ENCODE data around the gene SLC49A3.

The SLC49A3 gene

DNA sequence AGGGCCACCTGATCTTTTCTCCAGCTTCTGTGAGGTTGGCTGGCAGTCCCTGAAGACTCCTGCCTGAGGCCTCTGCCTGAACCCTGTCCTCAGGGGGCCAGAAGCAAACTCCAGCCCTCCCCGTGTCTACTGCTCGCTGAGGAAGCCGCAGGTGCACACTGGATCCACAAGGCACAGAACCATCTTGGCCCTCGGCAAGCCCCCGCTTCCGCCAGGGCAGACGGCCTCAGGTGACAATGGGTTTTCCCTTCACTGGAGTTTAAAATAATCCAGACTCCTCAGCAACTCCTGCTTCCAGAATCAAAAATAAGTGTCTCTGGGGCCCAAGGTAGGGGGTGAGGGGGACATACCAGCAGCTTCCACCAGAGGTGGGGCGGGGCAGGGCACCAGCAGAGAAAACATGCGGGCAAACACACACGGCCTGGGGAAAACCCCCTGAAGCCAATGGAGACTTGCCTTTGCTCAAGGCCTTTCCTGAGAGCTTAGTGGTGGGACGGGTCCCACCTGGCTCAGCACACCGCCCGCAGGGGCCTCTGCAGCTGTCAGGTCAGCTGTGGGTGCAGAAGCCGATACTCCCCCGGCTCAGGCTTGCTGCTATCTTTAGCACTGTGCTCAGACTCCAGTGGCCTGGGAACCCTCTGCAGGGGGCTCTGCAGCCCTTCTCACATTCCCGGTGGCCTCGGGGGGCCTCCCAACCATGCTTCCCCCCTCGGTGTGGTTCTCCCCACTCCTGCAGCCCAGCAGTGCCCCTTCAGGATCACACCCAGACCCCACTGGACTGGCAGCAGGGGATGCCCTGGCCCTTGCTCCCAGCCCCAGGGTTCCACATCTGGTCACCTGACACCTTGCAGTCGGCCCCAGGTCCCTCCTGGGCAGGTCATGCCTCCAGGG lies 12.7 kb downstream of the SLC49A3 start:
- peaks cover 35% of the 10 kb centered on the region for H3F3A ChIP-seq (ENCODE audit: insufficient read depth)
- H3K9me2 ChIP-seq (replicated peaks; ENCODE audit: insufficient read depth, low read length), result no peaks in the 10 kb centered on the region
- no peak overlapping the region for H2AFZ ChIP-seq (ENCODE audit: low read depth, low read length, severe bottlenecking)
- peak overlapping the region; percentile 69 for H3K4me2 ChIP-seq (ENCODE audit: low read depth, low read length, poor library complexity, severe bottlenecking)
- H3K9ac ChIP-seq (ENCODE audit: low read length), result peak overlapping the region; percentile 89
- H4K20me1 ChIP-seq (ENCODE audit: low read depth, low read length), result no peaks in the 10 kb centered on the region
- peaks cover 14% of the 10 kb centered on the region for H3K79me2 ChIP-seq (ENCODE audit: insufficient read depth, low read length)
- TF ChIP-seq EZH2phosphoT487 (conservative IDR thresholded peaks at IDR 0.05; ENCODE audit: low read length), result no peak
- TF ChIP-seq, protein P1, sequence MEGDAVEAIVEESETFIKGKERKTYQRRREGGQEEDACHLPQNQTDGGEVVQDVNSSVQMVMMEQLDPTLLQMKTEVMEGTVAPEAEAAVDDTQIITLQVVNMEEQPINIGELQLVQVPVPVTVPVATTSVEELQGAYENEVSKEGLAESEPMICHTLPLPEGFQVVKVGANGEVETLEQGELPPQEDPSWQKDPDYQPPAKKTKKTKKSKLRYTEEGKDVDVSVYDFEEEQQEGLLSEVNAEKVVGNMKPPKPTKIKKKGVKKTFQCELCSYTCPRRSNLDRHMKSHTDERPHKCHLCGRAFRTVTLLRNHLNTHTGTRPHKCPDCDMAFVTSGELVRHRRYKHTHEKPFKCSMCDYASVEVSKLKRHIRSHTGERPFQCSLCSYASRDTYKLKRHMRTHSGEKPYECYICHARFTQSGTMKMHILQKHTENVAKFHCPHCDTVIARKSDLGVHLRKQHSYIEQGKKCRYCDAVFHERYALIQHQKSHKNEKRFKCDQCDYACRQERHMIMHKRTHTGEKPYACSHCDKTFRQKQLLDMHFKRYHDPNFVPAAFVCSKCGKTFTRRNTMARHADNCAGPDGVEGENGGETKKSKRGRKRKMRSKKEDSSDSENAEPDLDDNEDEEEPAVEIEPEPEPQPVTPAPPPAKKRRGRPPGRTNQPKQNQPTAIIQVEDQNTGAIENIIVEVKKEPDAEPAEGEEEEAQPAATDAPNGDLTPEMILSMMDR (IDR thresholded peaks at IDR 0.05; ENCODE audit: insufficient read depth, low read length, poor library complexity, severe bottlenecking), result no peak
- peak overlapping the region; percentile 98 for H3K27ac ChIP-seq (ENCODE audit: low read depth, low read length)
- H3K36me3 ChIP-seq (ENCODE audit: low read length), result no peaks in the 10 kb centered on the region
- H3K27me3 ChIP-seq (ENCODE audit: low read length), result no peaks in the 10 kb centered on the region
- H3K9me3 ChIP-seq (ENCODE audit: insufficient read depth, low read length), result no peaks in the 10 kb centered on the region
- peak overlapping the region; percentile 68 for H3K4me3 ChIP-seq (ENCODE audit: insufficient read depth, low read length, poor library complexity, severe bottlenecking)

DNA sequence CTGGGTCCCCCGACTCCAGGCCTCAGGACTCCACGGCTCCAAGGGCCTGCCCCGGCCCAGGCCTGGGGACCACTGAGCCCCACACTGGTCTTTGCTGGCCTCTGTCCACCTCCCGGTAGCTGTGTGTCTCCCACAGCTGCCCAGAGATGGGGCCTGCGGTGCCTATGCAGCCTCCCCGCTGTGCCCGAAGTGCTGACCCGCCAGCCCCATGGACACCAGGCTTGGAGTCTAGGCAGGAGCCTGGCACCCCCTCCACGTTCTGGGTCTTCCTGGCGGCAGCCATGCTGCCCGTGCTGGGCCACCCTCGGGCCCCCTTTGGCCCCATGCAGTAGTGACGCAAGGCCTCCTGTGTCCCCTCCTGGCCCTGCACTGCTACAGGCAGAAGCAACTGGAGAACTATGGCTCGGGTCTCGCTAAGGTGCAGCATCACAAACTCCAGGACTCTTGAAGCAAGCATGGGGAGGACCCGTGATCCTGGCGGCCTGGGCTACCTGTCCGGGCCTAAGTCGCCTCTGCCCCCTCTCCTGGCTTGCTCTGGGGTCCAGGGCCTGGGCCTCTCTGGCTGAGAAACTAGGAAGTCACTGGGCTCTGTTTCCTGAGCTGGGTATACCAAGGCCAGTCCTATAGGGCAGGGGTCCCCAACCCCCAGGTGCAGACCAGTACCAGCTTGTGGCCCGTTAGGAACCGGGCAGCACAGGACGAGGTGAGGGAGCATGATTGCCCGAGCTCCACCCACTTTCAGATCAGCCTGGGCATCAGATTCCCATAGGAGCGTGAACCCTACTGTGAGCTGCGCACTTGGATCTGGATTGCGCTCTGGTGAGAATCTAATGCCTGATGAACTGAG lies 13.7 kb downstream of the SLC49A3 start:
- H3K79me2 ChIP-seq (ENCODE audit: insufficient read depth, low read length), result peaks cover 14% of the 10 kb centered on the region
- peak overlapping the region; percentile 69 for H3K4me2 ChIP-seq (ENCODE audit: low read depth, low read length, poor library complexity, severe bottlenecking)
- H3K27ac ChIP-seq (ENCODE audit: low read depth, low read length), result peak overlapping the region; percentile 98
- peak overlapping the region; percentile 68 for H3K4me3 ChIP-seq (ENCODE audit: insufficient read depth, low read length, poor library complexity, severe bottlenecking)
- H3K36me3 ChIP-seq (ENCODE audit: low read length), result no peaks in the 10 kb centered on the region
- H2AFZ ChIP-seq (ENCODE audit: low read depth, low read length, severe bottlenecking), result no peak overlapping the region
- H3F3A ChIP-seq (ENCODE audit: insufficient read depth), result peaks cover 43% of the 10 kb centered on the region
- no peaks in the 10 kb centered on the region for H3K27me3 ChIP-seq (ENCODE audit: low read length)
- TF ChIP-seq, protein P1 (IDR thresholded peaks at IDR 0.05; ENCODE audit: insufficient read depth, low read length, poor library complexity, severe bottlenecking), result no peak
- TF ChIP-seq EZH2phosphoT487 (conservative IDR thresholded peaks at IDR 0.05; ENCODE audit: low read length), result no peak
- H4K20me1 ChIP-seq (ENCODE audit: low read depth, low read length), result no peaks in the 10 kb centered on the region
- H3K9ac ChIP-seq (ENCODE audit: low read length), result peak overlapping the region; percentile 89
- H3K9me3 ChIP-seq (ENCODE audit: insufficient read depth, low read length), result no peaks in the 10 kb centered on the region
- H3K9me2 ChIP-seq (replicated peaks; ENCODE audit: insufficient read depth, low read length), result no peaks in the 10 kb centered on the region

DNA sequence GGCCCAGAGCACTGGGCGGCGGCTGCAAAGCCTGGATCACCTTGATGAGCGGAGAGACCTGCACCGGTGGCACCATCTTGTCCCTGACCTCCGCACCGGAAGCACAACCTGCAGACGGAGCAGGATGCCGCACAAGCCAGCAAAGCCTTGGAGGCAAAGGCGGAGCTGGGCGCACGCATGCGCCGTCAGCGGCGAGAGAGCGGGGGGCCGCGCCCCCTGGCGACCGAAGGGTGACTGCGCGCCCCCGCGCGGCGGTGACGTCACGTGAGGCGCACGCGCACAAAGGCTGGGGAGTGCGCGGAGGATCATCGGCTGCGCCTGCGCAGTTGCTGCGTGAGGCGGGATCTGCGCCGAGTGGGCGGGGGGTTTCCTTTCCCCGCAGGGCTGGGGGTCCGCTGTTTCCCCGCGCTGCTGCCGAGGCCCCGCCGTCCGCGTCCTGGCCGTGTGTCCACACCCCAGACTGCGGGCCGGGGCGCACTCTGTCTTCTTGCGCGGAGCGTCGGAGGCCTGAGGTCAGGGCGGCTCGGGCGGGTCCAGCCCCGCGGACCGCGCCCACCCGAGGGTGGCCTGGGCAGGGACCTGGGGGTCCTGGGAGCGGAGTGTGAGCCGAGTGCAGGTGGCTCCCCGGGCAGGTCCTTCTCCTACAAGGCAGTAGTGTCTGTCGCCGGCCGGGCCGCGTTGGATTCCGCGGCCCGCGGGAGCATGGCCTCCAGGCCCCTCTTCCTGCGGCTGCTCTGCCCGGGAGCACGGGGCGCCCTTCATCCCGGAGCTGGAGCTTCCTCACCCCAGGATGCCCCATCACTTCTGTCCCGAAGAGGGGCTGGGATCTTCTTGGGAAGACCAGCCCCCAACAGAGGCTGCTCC lies 14.5 kb downstream of the SLC49A3 start, which contains the start of the genes ATP5ME and MYL5:
TSS of gene ATP5ME (minus strand) at position 105 of the 864 bp plus-strand sequence. CDS start at position 76, 29 bp downstream.
TSS of gene MYL5 (plus strand) at position 371 of the 864 bp plus-strand sequence. CDS start 3,485 bp downstream, outside the sequence.
- H3K36me3 ChIP-seq (ENCODE audit: low read length), result no peaks in the 10 kb centered on the region
- peak within 1 kb of the TSS; percentile 70 for H3K4me3 ChIP-seq (ENCODE audit: insufficient read depth, low read length, poor library complexity, severe bottlenecking)
- no peaks in the 10 kb centered on the region for H3K9me3 ChIP-seq (ENCODE audit: insufficient read depth, low read length)
- H3K27me3 ChIP-seq (ENCODE audit: low read length), result no peaks in the 10 kb centered on the region
- peaks cover 43% of the 10 kb centered on the region for H3F3A ChIP-seq (ENCODE audit: insufficient read depth)
- peak within 1 kb of the TSS; percentile 69 for H3K4me2 ChIP-seq (ENCODE audit: low read depth, low read length, poor library complexity, severe bottlenecking)
- no peak within 1 kb of the TSS for H2AFZ ChIP-seq (ENCODE audit: low read depth, low read length, severe bottlenecking)
- peaks cover 14% of the 10 kb centered on the region for H3K79me2 ChIP-seq (ENCODE audit: insufficient read depth, low read length)
- no peaks in the 10 kb centered on the region for H4K20me1 ChIP-seq (ENCODE audit: low read depth, low read length)
- H3K9me2 ChIP-seq (replicated peaks; ENCODE audit: insufficient read depth, low read length), result no peaks in the 10 kb centered on the region
- no peak for TF ChIP-seq EZH2phosphoT487 (conservative IDR thresholded peaks at IDR 0.05; ENCODE audit: low read length)
- TF ChIP-seq, protein P1 (IDR thresholded peaks at IDR 0.05; ENCODE audit: insufficient read depth, low read length, poor library complexity, severe bottlenecking), result peak; percentile 81
- peak within 1 kb of the TSS; percentile 98 for H3K27ac ChIP-seq (ENCODE audit: low read depth, low read length)
- peak within 1 kb of the TSS; percentile 89 for H3K9ac ChIP-seq (ENCODE audit: low read length)
